Endothelial cell of umbilical vein (primary cell): ENCODE measurements around the gene CC2D1A. TPM values are rescaled to one million over a fixed set of nuclear protein-coding genes. Genes with fewer than 3 reads are reported as not detected.

Source experiments
- BruUV-seq: library from RNA; stranded (reverse); fragments of 400-500 nt; replicated peaks from 2 replicates; lab custom pipeline; 2021; lab: Mats Ljungman, UMichigan
- CTCF ChIA-PET: fragments of 300-600, 350-600 bp; sonication (Branson Sonifier 250); formaldehyde crosslinking; loops from one replicate; lab custom pipeline; 2021; ENCODE audit warnings: antibody characterized with exemption, inconsistent platforms; lab: Charles Lee
- POLR2A ChIA-PET: fragments of 300-600, 350-600 bp; sonication (Branson Sonifier 250); formaldehyde crosslinking; loops from one replicate; lab custom pipeline; 2021; ENCODE audit warnings: antibody characterized with exemption, inconsistent platforms; lab: Charles Lee
- DNase-seq: peaks from one replicate; pipeline ENCODE4 v3.0.0-alpha.2; 2011; ENCODE audit warnings: low read depth, low spot score
- FAIRE-seq: peaks from 2 replicates; lab custom pipeline; 2011; peaks lifted over from hg19 to GRCh38; lab: Jason Lieb, UNC
- H2AFZ ChIP-seq: 2 replicates; pipeline ENCODE4 v1.6.0; 2012; ENCODE audit warnings: low read depth, low read length, control low read depth, inconsistent platforms
- H3K27ac ChIP-seq: 2 replicates; pipeline ENCODE4 v1.5.1; 2011; ENCODE audit warnings: low read depth, mild to moderate bottlenecking, control low read depth, low read length, moderate library complexity; ENCODE audit not compliant: insufficient read depth
- H3K27me3 ChIP-seq, 2 experiments: 2 replicates each; pipeline versions ENCODE4 v1.6.0 to v1.6.1; 2011; ENCODE audit warnings: low read length in 2 of 2, mixed read lengths in 1 of 2; ENCODE audit not compliant: control insufficient read depth in 2 of 2, insufficient read depth in 2 of 2
- H3K36me3 ChIP-seq, 2 experiments: 2 replicates in 1 of 2; 3 replicates in 1 of 2; pipeline ENCODE4 v1.5.1; 2011; ENCODE audit warnings: low read length in 2 of 2, mild to moderate bottlenecking in 1 of 2, moderate library complexity in 1 of 2; ENCODE audit not compliant: control insufficient read depth in 2 of 2, insufficient read depth in 2 of 2; ENCODE audit errors: extremely low read depth in 1 of 2
- H3K4me1 ChIP-seq: 3 replicates; pipeline ENCODE4 v1.5.1; 2011; ENCODE audit warnings: mild to moderate bottlenecking, low read length; ENCODE audit not compliant: control insufficient read depth, insufficient read depth; ENCODE audit errors: extremely low read depth
- H3K4me2 ChIP-seq: 2 replicates; pipeline ENCODE4 v1.6.1; 2011; ENCODE audit warnings: low read length, control low read depth, mixed read lengths; ENCODE audit not compliant: insufficient read depth
- H3K4me3 ChIP-seq, 3 experiments: fragments of 200-600 bp in 1 of 3; sonication (generic), shearing (Covaris generic) in 1 of 3; replicated peaks in 1 of 3; 2 replicates each; pipeline ENCODE4 v1.5.1; 2011 to 2016; ENCODE audit warnings: control low read depth in 3 of 3, low read length in 3 of 3, mild to moderate bottlenecking in 2 of 3, inconsistent platforms in 1 of 3, low read depth in 1 of 3, moderate library complexity in 1 of 3; ENCODE audit not compliant: insufficient read depth in 1 of 3
- H3K79me2 ChIP-seq: 2 replicates; pipeline ENCODE4 v1.6.0; 2012; ENCODE audit warnings: low read length, inconsistent platforms; ENCODE audit not compliant: control insufficient read depth, insufficient read depth
- H3K9ac ChIP-seq: replicated peaks from 2 replicates; pipeline ENCODE3; 2011; ENCODE audit warnings: low read length, control low read depth; ENCODE audit not compliant: insufficient read depth; ENCODE audit errors: extremely low read depth
- H3K9me1 ChIP-seq: replicated peaks from 3 replicates; pipeline ENCODE4 v1.6.0; 2011; ENCODE audit warnings: mild to moderate bottlenecking, low read length; ENCODE audit not compliant: control insufficient read depth, insufficient read depth; ENCODE audit errors: extremely low read depth
- H3K9me3 ChIP-seq: replicated peaks from 2 replicates; pipeline ENCODE4 v1.5.1; 2012; ENCODE audit warnings: low read length, inconsistent platforms; ENCODE audit not compliant: control insufficient read depth, insufficient read depth
- H4K20me1 ChIP-seq: replicated peaks from 2 replicates; pipeline ENCODE3; 2011; ENCODE audit warnings: mild to moderate bottlenecking, low read length; ENCODE audit not compliant: control insufficient read depth, insufficient read depth; ENCODE audit errors: extremely low read depth
- EZH2 ChIP-seq: IDR thresholded peaks from 2 replicates; pipeline ENCODE4 v1.6.1; 2012; ENCODE audit warnings: borderline replicate concordance, low read depth, mild to moderate bottlenecking, moderate library complexity, low read length, inconsistent platforms; ENCODE audit not compliant: severe bottlenecking
- FOS ChIP-seq: IDR thresholded peaks from 2 replicates; pipeline ENCODE4 v1.6.1; 2011; ENCODE audit warnings: mild to moderate bottlenecking, low read length, moderate library complexity, borderline replicate concordance; ENCODE audit not compliant: insufficient read depth
- GATA2 ChIP-seq: IDR thresholded peaks from 2 replicates; pipeline ENCODE4 v1.7.0; 2011; ENCODE audit warnings: low read depth, mild to moderate bottlenecking, moderate library complexity, mixed read lengths, low read length; ENCODE audit not compliant: insufficient read length, insufficient read depth
- JUN ChIP-seq: IDR thresholded peaks from 2 replicates; pipeline ENCODE4 v1.6.1; 2011; ENCODE audit warnings: borderline replicate concordance, low read depth; ENCODE audit not compliant: insufficient read length, insufficient read depth
- MAX ChIP-seq: IDR thresholded peaks from 2 replicates; pipeline ENCODE4 v1.6.1; 2011; ENCODE audit not compliant: insufficient read depth, insufficient read length
- MYC ChIP-seq: IDR thresholded peaks from one replicate; pipeline ENCODE4 v1.6.1; 2011; ENCODE audit warnings: mild to moderate bottlenecking, low read depth, low read length
- POLR2A ChIP-seq: IDR thresholded peaks from 2 replicates; pipeline ENCODE4 v1.6.1; 2012; ENCODE audit warnings: low read depth, mild to moderate bottlenecking, control low read depth, low read length
- POLR2AphosphoS5 ChIP-seq: IDR thresholded peaks from 2 replicates; pipeline ENCODE4 v1.6.1; 2012; ENCODE audit warnings: low read depth, mild to moderate bottlenecking, control low read depth, low read length, moderate library complexity; ENCODE audit not compliant: insufficient read depth
- dilution Hi-C: fragments of 300-500 bp; cut with MboI; formaldehyde crosslinking; loops from one replicate; pipeline ENCODE4 v1.15.0; 2019; ENCODE audit warnings: low sequenced_read_pairs; ENCODE audit not compliant: extremely low pct_ligation_motif_present
- intact Hi-C: fragments of 100-400 bp; cut with micrococcal nuclease; formaldehyde crosslinking; loops from one replicate; pipeline ENCODE4 v1.10.0; 2022
- polyA plus RNA-seq, 4 experiments: library from polyadenylated mRNA; depleted of rRNA in 3 of 4; stranded (reverse) in 3 of 4; unstranded in 1 of 4; fragments of >200 nt; gene quantifications; 2 replicates each; pipeline versions ENCODE4 v1.2.1 to v1.2.3, GENCODE V29; 2011 to 2012; ENCODE audit warnings: missing spikeins in 1 of 4
- total RNA-seq: library from RNA; stranded (reverse); gene quantifications from 2 replicates; pipeline ENCODE4 v1.2.3, GENCODE V29; 2021
- TF ChIP-seq, protein P1 (sequence below), 2 donors: IDR thresholded peaks; 1 replicate in 1 of 2; 2 replicates in 1 of 2; pipeline ENCODE4 v1.5.1; 2011; ENCODE audit warnings: low read length in 2 of 2, mild to moderate bottlenecking in 2 of 2, moderate library complexity in 2 of 2, control low read depth in 1 of 2, inconsistent platforms in 1 of 2, low read depth in 1 of 2; ENCODE audit not compliant: insufficient read depth in 1 of 2; ENCODE audit errors: extremely low read depth in 1 of 2

The CC2D1A gene
- total and polyA plus RNA-seq, 2 donors (not counting 3 experiments of a cell fraction or from before 2014, with no cell fraction given): 13.6 to 33.7 TPM

GRCh38 chr19:13882419-13882795, 23.6 kb upstream of the CC2D1A start:
- FAIRE-seq (no peak), DNase-seq (no peak)
- no peak overlapping the region for H3K4me2 ChIP-seq
- CTCF ChIA-PET: interaction anchor here (2.1 to 8.1 kb wide), 3 partner anchors 160 to 189 kb away, joined by 8 to 74 read pairs (median 10); partner anchors contain the start of gene MISP3
- no peaks in the 10 kb centered on the region for H3K79me2 ChIP-seq
- H3K9me1 ChIP-seq: no peaks in the 10 kb centered on the region
- BruUV-seq: no TSS peak
- H3K9me3 ChIP-seq: no peaks in the 10 kb centered on the region
- no peak overlapping the region for H3K9ac ChIP-seq
- H3K4me1 ChIP-seq: peaks cover 5% of the 10 kb centered on the region
- no peak overlapping the region for H3K4me3 ChIP-seq
- no peak overlapping the region for H3K27ac ChIP-seq
- POLR2A ChIA-PET: no interaction called here
- dilution Hi-C loops: no loop called here
- no peak overlapping the region for H2AFZ ChIP-seq
- no peaks in the 10 kb centered on the region for H3K36me3 ChIP-seq
- intact Hi-C loops: loop anchor here (5.0 kb wide), 2 partner anchors 175 to 465 kb away; no protein-coding TSS in a partner anchor
- no peaks in the 10 kb centered on the region for H4K20me1 ChIP-seq
- no peak for TF ChIP-seq FOS
- TF ChIP-seq JUN: no peak
- no peak for TF ChIP-seq MYC
- TF ChIP-seq POLR2A: no peak
- no peak for TF ChIP-seq EZH2
- TF ChIP-seq GATA2: no peak
- no peak for TF ChIP-seq POLR2AphosphoS5
- TF ChIP-seq MAX: no peak
- TF ChIP-seq, protein P1, sequence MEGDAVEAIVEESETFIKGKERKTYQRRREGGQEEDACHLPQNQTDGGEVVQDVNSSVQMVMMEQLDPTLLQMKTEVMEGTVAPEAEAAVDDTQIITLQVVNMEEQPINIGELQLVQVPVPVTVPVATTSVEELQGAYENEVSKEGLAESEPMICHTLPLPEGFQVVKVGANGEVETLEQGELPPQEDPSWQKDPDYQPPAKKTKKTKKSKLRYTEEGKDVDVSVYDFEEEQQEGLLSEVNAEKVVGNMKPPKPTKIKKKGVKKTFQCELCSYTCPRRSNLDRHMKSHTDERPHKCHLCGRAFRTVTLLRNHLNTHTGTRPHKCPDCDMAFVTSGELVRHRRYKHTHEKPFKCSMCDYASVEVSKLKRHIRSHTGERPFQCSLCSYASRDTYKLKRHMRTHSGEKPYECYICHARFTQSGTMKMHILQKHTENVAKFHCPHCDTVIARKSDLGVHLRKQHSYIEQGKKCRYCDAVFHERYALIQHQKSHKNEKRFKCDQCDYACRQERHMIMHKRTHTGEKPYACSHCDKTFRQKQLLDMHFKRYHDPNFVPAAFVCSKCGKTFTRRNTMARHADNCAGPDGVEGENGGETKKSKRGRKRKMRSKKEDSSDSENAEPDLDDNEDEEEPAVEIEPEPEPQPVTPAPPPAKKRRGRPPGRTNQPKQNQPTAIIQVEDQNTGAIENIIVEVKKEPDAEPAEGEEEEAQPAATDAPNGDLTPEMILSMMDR (IDR thresholded peaks at IDR 0.05; ENCODE audit: extremely low read depth in 1 of 2, insufficient read depth in 1 of 2, low read depth in 1 of 2, low read length in 2 of 2): no peak
- H3K27me3 ChIP-seq: no peaks in the 10 kb centered on the region
